OCI-LY3 (cell line): ENCODE data around the gene GRIK2.

ENCODE experiments used
- EZH2phosphoT487 ChIP-seq: fragments of 200-600 bp; shearing (Covaris generic); IDR thresholded peaks from 2 replicates; pipeline ENCODE4 v1.6.1; 2018; ENCODE audit warnings: antibody characterized with exemption, mixed run types, low read depth
- TF ChIP-seq, protein P1 (sequence below): fragments of 200-600, 300-600 bp; sonication (generic); IDR thresholded peaks from 2 replicates; pipeline ENCODE4 v1.5.1; 2014; ENCODE audit warnings: antibody characterized with exemption, low read length, low read depth

DNA sequence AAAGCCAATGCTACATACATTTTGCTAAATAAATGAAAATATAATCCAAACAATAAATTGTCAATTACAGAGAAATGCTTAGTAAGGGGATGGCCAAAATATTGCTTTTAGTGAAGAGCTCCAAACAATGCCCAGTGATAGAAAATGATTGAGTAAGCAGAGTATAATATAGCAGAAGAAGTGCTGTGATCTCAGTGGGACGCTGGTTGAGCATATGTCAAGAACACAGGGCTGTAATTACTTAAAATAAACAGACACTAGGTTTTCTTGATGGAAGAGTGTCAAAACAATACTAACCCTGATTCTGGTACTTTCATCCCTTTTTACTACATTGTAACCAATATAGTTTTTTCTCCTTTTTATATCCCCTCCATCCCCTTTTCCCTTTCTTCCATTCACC, 150.3 kb downstream of the GRIK2 start:
- TF ChIP-seq, protein P1, sequence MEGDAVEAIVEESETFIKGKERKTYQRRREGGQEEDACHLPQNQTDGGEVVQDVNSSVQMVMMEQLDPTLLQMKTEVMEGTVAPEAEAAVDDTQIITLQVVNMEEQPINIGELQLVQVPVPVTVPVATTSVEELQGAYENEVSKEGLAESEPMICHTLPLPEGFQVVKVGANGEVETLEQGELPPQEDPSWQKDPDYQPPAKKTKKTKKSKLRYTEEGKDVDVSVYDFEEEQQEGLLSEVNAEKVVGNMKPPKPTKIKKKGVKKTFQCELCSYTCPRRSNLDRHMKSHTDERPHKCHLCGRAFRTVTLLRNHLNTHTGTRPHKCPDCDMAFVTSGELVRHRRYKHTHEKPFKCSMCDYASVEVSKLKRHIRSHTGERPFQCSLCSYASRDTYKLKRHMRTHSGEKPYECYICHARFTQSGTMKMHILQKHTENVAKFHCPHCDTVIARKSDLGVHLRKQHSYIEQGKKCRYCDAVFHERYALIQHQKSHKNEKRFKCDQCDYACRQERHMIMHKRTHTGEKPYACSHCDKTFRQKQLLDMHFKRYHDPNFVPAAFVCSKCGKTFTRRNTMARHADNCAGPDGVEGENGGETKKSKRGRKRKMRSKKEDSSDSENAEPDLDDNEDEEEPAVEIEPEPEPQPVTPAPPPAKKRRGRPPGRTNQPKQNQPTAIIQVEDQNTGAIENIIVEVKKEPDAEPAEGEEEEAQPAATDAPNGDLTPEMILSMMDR = no peak
- no peak for TF ChIP-seq EZH2phosphoT487
